Left lobe of liver (tissue), 2 donors: ENCODE results near the gene RERE. TPM values are rescaled to one million over a fixed set of nuclear protein-coding genes. Genes with fewer than 3 reads are reported as not detected.

Experiments used
- ATAC-seq: fragments of 200-7000 bp; cut with Tn5 transposase; one replicate; pipeline ENCODE4 v1.9.1; 2020; ENCODE audit warnings: mild to moderate bottlenecking, moderate library complexity
- DNase-seq: peaks from one replicate; pipeline ENCODE4 v3.0.0-alpha.2; 2020; ENCODE audit warnings: low spot score
- total RNA-seq: library from RNA; stranded (reverse); gene quantifications from one replicate; pipeline ENCODE4 v1.2.1, GENCODE V29; 2021
- donor health status: DM: no; HTN: no; CAD: no; lungs with moderate emphysema.
- donor health status: DM: no; HTN: yes; CAD: no.

RERE gene
- 30.9 TPM for total RNA-seq

DNA sequence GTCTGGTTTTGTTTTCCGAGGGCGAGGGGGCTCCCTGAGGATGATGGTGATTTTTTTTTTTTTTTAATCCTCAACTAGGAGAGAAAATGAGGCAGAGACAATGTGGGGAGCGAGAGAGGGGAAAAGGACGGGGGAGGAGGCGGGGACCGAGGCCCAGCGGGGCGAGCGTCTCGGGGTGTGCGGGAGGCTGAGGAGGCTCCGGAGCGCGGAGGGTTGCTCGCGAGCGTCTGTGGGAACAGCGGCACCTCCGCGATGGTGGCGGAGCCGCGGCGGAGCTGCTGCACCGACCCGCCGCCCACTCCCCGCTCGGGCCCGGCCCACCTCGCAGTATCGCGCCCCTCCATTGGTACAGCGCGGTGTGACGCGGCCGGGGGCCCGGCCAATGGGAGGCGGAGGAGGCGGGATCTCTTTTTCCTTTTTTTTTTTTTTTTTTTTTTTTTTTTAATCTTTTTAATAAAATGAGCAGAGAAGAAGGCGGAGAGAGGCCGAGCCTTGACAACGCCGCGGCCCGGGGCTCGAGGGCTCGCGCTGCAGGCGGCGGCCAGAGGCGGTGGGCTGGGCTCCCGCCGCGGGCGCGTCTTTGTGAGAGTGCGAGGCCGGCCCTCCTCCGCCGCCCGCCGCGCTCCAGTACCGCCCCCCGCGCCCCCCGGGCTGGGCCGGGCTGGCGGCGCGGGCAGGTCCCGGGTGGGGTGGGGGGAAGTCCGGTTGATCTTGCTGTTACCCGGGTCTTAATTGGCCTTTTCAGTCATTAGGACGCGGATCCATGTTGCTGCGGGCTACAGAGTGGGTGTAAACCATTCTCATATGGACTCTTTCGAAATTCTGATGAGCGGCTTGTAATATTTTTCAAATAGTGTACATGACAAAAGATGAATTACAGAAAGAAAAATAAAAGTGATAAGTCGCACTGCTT, at the start of gene RERE:
RERE (minus strand) TSS at position 229 of the 913 bp plus-strand sequence.
- ATAC-seq (peak; percentile 95), DNase-seq (peak; percentile 95)

- ATAC-seq = no peak
- DNase-seq = no peak
Observed at GRCh38 chr1:8866792-8867415, 49.5 kb upstream of the RERE start.

GRCh38 chr1:8866173-8866791, 48.8 kb upstream of the RERE start:
- DNase-seq = no peak
- ATAC-seq = no peak

GRCh38 chr1:8864713-8865344, 47.4 kb upstream of the RERE start:
- no peak for DNase-seq
- ATAC-seq = no peak

- DNase-seq (no peak), ATAC-seq (no peak)
Observed at GRCh38 chr1:8863794-8864233, 46.4 kb upstream of the RERE start.

GRCh38 chr1:8863138-8863537, 45.7 kb upstream of the RERE start:
- DNase-seq (no peak), ATAC-seq (no peak)

DNA sequence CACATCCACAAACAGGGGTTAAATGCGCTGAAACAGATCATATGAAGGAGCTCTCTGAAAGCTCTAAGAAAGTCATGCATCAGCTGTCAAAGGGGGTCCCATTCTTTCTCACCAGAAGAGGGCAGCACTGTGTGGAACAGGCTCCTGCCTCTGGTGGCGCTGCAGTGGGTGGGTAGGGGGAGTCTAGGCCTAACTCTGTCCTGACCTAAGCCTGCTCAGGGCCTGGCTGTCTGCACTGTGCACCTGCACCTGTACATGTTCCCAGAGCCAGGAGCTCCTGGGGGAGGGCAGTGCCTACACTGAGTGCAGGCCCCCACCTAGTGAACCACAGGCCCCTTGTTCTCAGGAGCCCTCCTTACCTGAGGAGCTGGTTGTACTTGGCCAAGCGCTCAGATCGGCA, 45.1 kb upstream of the RERE start:
- ATAC-seq = peak; percentile 30
- DNase-seq = no peak

DNA sequence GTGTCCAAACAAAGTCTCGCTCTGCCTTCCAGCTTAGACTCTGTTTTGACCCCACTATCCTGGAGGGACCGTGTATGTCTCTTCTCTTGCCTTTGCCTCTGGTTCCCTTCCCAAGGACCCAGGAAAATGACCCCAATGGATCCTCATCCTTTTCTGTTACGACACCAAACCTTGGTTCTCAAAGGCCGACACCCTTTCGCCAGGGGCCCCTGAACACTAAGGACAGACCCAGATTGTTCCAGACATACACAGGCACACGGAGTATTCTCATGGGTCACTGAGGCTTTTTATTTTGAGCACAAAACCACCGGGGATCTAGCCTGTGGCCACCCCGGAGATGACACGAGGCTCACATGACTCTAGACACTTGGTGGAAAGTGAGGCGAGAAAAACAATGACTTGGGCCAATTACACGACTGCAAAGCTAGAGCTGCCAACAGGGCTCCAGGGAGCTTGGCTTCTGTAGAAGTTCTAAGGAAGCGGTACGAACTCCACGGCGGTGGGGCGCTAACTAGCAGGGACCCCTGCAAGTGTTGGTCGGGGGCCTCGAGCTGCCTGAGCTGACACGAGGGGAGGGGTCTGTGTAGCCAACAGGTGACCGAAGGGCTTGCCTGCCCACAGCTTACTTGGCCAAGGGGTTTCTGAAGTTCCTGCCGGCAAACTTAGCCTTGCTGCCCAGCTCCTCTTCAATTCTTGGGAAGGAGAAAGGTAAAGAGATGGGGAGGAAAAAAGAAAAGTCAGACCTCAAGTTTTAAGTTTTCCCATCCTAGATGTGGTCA, 43.5 kb upstream of the RERE start:
- no peak for DNase-seq
- ATAC-seq = no peak

- DNase-seq (no peak), ATAC-seq (peak; percentile 47)
Observed at GRCh38 chr1:8858888-8859706, 41.7 kb upstream of the RERE start.

DNA sequence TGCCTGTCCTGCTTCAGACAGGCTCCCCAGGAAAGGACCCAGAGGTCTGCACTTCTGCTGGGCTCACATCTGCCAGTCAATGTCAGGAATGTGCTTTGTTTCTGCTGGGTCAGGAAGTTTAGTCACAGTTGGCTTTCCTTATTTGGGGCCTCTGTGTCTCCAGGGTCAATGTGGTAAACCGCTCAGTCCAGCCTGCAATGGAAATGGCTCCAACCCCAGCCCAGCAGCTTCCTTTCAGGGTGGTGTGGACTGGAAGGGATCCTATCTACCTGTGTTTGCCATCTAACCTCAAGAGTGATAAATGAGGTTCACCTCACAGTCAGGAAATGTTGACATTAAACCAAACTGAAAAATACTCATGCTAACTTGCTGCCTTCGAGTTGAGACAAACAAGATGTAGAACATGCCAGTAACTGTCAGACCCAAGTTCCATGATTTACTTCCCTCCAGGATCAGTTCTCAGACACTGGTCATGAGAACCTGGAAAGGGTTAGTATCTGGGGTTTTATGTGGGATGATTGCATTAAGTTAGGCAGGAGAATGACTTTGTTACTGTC, 40.8 kb upstream of the RERE start:
- peak; percentile 24 for ATAC-seq
- no peak for DNase-seq

DNA sequence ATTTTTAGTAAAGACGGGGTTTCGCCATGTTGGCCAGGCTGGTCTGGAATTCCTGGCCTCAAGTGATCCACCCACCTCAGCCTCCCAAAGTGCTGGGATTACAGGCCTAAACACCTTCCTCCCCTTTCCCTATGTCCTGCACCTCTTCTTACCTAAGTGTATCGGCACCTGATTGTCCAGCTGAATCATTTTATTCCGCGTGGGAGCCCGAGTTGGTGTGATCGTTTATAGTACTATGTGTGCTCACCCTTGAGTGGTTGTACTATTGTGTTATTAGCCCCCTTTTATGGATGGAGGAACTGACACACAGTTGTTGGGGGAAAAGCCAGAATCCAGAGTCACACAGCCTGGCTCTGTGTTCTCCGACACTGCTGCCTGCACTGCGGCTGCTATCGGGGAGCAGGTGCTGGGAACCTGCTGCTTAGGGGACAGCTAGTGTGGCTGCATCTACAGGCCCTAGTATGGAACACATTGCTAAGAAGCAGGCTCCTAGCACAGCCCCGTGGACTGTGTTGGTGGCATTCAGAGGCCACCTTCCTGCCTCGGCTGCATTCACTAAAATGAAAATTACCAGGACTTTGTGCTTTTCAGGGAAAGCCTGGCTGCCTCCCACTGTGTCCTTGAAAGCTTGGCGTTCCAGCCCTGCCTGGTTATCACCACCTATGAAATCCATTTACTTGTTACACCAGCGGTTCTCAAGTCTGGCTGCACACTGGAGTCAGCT, 39.4 kb upstream of the RERE start:
- DNase-seq = no peak
- ATAC-seq = peak; percentile 29

- DNase-seq = no peak
Observed at GRCh38 chr1:8854240-8854639, 36.8 kb upstream of the RERE start.

DNA sequence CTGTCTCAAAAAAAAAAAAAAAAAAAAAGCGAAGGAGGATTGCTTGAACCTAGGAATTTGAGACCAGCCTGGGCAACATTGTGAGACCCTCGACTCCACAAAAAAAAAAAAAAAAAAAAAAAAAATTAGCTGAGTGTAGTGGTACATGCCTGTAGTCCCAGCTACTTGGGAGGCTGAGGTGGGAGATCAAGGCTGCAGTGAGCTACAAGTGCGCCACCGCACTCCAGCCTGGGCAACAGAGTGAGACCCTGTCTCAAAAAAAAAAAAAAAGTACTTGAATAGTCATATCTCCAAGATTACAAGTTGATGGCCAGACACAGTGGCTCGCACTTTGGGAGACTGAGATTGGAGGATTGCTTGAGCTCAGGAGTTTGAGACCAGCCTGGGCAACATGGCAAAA, 33.6 kb upstream of the RERE start:
- DNase-seq = no peak
- ATAC-seq = no peak

More at GRCh38 chr1:8854240-8854639, 36.8 kb upstream of the RERE start:
- ATAC-seq = no peak

DNA sequence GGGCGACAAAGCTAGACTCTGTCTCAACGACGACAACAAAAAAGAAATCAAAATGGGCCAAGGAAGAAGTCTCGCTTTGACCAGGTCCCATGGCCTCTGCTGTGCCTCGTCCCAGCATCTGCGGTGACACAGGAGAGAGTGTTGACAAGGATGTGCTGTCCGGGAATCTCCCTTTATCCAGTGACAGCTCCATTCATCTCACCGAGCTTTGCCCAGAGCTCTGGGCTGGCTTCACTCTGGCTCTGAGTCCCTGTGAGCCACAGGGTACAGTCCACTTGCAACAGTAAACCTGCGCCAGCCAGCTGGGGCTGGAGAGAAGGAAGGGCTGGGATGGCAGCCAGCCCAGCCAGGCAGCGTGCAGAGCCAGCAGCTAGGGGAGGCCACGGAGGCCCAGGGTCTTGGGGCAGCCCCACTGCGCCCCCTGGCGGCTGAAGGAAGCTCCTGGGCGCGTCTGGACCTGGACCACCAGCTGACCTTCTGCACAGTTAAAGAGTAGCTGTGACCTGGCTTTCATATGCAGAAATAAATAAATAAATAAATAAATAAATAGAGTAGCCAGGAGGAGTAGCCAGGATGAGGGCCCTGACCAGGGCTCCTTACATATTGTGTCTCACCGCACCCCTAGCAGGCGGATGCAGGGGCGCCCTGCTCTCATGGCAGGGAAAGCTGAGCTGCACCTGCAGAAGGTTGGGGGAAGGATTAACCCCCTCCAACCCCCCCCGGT, 31.4 kb upstream of the RERE start:
- ATAC-seq = peak; percentile 95
- DNase-seq = peak; percentile 96

DNA sequence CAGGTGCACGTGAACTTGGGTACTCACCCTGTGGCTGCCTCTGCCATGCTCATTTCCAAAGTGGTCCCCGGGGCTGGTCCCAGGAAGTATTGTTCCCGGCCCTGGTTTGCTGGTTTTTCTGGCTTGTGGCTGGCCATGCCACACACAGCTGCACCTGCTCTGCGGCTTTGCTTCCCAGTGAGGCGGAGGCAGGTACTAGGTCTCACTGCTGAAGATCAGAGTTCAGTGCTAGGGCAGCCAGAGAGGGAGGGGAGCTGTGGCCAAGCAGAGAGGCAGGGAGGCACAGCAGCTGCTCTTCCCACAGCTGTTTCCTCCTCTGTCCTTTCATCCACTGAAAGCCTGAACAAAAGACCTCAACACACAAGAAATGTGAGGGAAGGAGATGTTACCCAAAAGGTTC, 30.6 kb upstream of the RERE start:
- DNase-seq (peak; percentile 60), ATAC-seq (peak; percentile 72)

DNA sequence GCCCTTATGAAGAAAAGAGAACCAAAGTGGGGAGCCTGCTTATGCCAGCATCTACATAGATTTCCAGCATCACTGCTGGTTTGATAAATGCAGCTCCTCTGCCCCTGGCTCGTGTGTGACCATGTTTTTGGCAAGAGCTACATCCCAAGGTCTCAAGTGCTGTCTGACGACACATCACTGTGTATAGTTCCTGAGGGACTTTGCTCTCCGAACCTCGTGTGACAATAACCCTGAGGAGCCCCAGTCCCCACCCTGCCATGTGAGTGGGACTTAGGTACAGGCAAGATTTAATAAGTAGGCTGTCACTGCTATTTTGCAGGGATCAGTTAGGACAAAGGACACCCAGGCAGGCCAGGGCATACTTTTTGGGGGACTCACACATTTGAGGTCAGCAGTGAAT, 28.8 kb upstream of the RERE start:
- DNase-seq (no peak), ATAC-seq (no peak)

- DNase-seq = no peak
Observed at GRCh38 chr1:8845104-8846097, 28.0 kb upstream of the RERE start.

More at GRCh38 chr1:8845104-8846097, 28.0 kb upstream of the RERE start:
- ATAC-seq = no peak
